Calu3 (cell line): ENCODE data around the gene NRF1. TPM values are rescaled to one million over a fixed set of nuclear protein-coding genes. Genes with fewer than 3 reads are reported as not detected.

Experiments used
- BruUV-seq: library from RNA; stranded (reverse); fragments of 400-500 nt; replicated peaks from 2 replicates; lab custom pipeline; 2021; lab: Mats Ljungman, UMichigan
- CTCF ChIA-PET: fragments of 300-600 bp; sonication (Branson Sonifier 250); formaldehyde crosslinking; loops from one replicate; lab custom pipeline; 2022; ENCODE audit warnings: antibody characterized with exemption; lab: Charles Lee
- DNase-seq: peaks from one replicate; pipeline ENCODE4 v3.0.0; 2022
- H3K27ac Mint-ChIP-seq: one replicate; pipeline ENCODE4 v1.8.0; 2022; ENCODE audit warnings: mixed read lengths; ENCODE audit not compliant: unreplicated experiment
- H3K27me3 Mint-ChIP-seq: one replicate; pipeline ENCODE4 v1.8.0; 2022; ENCODE audit warnings: mixed read lengths; ENCODE audit not compliant: unreplicated experiment
- H3K36me3 Mint-ChIP-seq: one replicate; pipeline ENCODE4 v1.8.0; 2022; ENCODE audit warnings: mild to moderate bottlenecking, moderate library complexity, mixed read lengths; ENCODE audit not compliant: insufficient read depth, unreplicated experiment
- H3K4me1 Mint-ChIP-seq: one replicate; pipeline ENCODE4 v1.8.0; 2022; ENCODE audit warnings: mild to moderate bottlenecking, low read depth, mixed read lengths; ENCODE audit not compliant: unreplicated experiment
- H3K4me3 Mint-ChIP-seq: one replicate; pipeline ENCODE4 v1.8.0; 2022; ENCODE audit warnings: mild to moderate bottlenecking, low read depth, moderate library complexity, mixed read lengths; ENCODE audit not compliant: unreplicated experiment
- H3K9me3 Mint-ChIP-seq: one replicate; pipeline ENCODE4 v1.8.0; 2022; ENCODE audit warnings: low read depth, mixed read lengths; ENCODE audit not compliant: unreplicated experiment
- CTCF ChIP-seq: fragments of 200-600 bp; IDR thresholded peaks from one replicate; pipeline ENCODE4 v1.8.0; 2022; ENCODE audit warnings: antibody characterized with exemption; ENCODE audit not compliant: unreplicated experiment
- intact Hi-C: fragments of 100-400 bp; cut with micrococcal nuclease; formaldehyde crosslinking; loops from one replicate; pipeline ENCODE4 v1.10.0; 2022; ENCODE audit not compliant: unreplicated experiment
- total RNA-seq: library from RNA; stranded (reverse); gene quantifications from 2 replicates; pipeline ENCODE4 v1.2.3, GENCODE V29; 2022

Gene NRF1
- total RNA-seq, 1 experiment from 2014 or later: 22.1 TPM

GRCh38 chr7:129796186-129796775, 184.8 kb downstream of the NRF1 start:
- intact Hi-C loops: no loop called here
- Mint-ChIP-seq H3K27me3 (peaks cover 15% of the 10 kb centered on the region), H3K4me1 (no peaks in the 10 kb centered on the region), H3K27ac (no peak overlapping the region), H3K36me3 (peaks cover 10% of the 10 kb centered on the region), H3K9me3 (no peaks in the 10 kb centered on the region), H3K4me3 (no peak overlapping the region)
- no TSS peak for BruUV-seq
- DNase-seq: no peak
- CTCF ChIA-PET: no interaction called here
- TF ChIP-seq CTCF: no peak

GRCh38 chr7:129797214-129797789, 185.8 kb downstream of the NRF1 start:
- Mint-ChIP-seq H3K27ac (no peak overlapping the region), H3K36me3 (peaks cover 10% of the 10 kb centered on the region), H3K4me3 (no peak overlapping the region), H3K27me3 (peaks cover 12% of the 10 kb centered on the region), H3K4me1 (no peaks in the 10 kb centered on the region), H3K9me3 (no peaks in the 10 kb centered on the region)
- intact Hi-C loops: no loop called here
- no peak for DNase-seq
- no peak for TF ChIP-seq CTCF
- no TSS peak for BruUV-seq
- CTCF ChIA-PET: no interaction called here

GRCh38 chr7:129798616-129799349, 187.3 kb downstream of the NRF1 start:
- peaks cover 10% of the 10 kb centered on the region for H3K36me3 Mint-ChIP-seq
- intact Hi-C loops: no loop called here
- H3K27ac Mint-ChIP-seq: no peak overlapping the region
- no peaks in the 10 kb centered on the region for H3K4me1 Mint-ChIP-seq
- CTCF ChIA-PET: interaction anchor here (0.6 kb wide), 1 partner anchor 1386 kb away, joined by 3 read pairs; no protein-coding TSS in a partner anchor
- peaks cover 12% of the 10 kb centered on the region for H3K27me3 Mint-ChIP-seq
- no peak for DNase-seq
- BruUV-seq: no TSS peak
- H3K4me3 Mint-ChIP-seq: no peak overlapping the region
- TF ChIP-seq CTCF: no peak
- H3K9me3 Mint-ChIP-seq: no peaks in the 10 kb centered on the region

GRCh38 chr7:129799350-129799955, 187.9 kb downstream of the NRF1 start:
- no peak for DNase-seq
- no peaks in the 10 kb centered on the region for H3K4me1 Mint-ChIP-seq
- H3K9me3 Mint-ChIP-seq: no peaks in the 10 kb centered on the region
- BruUV-seq: no TSS peak
- no peak overlapping the region for H3K4me3 Mint-ChIP-seq
- intact Hi-C loops: no loop called here
- peaks cover 10% of the 10 kb centered on the region for H3K36me3 Mint-ChIP-seq
- TF ChIP-seq CTCF: no peak
- CTCF ChIA-PET: no interaction called here
- H3K27ac Mint-ChIP-seq: no peak overlapping the region
- peaks cover 12% of the 10 kb centered on the region for H3K27me3 Mint-ChIP-seq
